BJ (cell line): ENCODE measurements around the gene CLIC5. TPM values are rescaled to one million over a fixed set of nuclear protein-coding genes. Genes with fewer than 3 reads are reported as not detected.

Experiments used
- CTCF ChIA-PET: fragments of 350-600 bp; formaldehyde crosslinking; extraction: SDS; loops from one replicate; lab custom pipeline; 2021; ENCODE audit warnings: antibody characterized with exemption, inconsistent platforms; lab: Yijun Ruan, JAX
- POLR2A ChIA-PET: fragments of 300-600 bp; sonication (Branson Sonifier 250); formaldehyde crosslinking; extraction: SDS; loops from one replicate; lab custom pipeline; 2021; ENCODE audit warnings: antibody characterized with exemption; lab: Charles Lee
- DNase-seq: peaks from one replicate; pipeline ENCODE4 v3.0.0-alpha.2; 2011; ENCODE audit warnings: low read depth
- H3K27me3 ChIP-seq: 2 replicates; pipeline ENCODE4 v1.6.0; 2011; ENCODE audit warnings: low read length; ENCODE audit not compliant: control insufficient read depth, insufficient read depth
- H3K36me3 ChIP-seq: 2 replicates; pipeline ENCODE4 v1.5.1; 2011; ENCODE audit warnings: low read length; ENCODE audit not compliant: control insufficient read depth, insufficient read depth
- H3K4me3 ChIP-seq: 2 replicates; pipeline ENCODE4 v1.5.1; 2011; ENCODE audit warnings: low read depth, mild to moderate bottlenecking, control low read depth, low read length
- CTCF ChIP-seq: IDR thresholded peaks from 2 replicates; pipeline ENCODE4 v1.5.1; 2011; ENCODE audit warnings: low read depth, mild to moderate bottlenecking, control low read depth, inconsistent platforms, low read length, moderate library complexity; ENCODE audit not compliant: insufficient read depth
- polyA plus RNA-seq: library from polyadenylated mRNA; depleted of rRNA; stranded (reverse); fragments of >200 nt; gene quantifications from 2 replicates; pipeline ENCODE4 v1.2.3, GENCODE V29; 2011

The CLIC5 gene
- polyA plus RNA-seq, 1 experiment: not detected

- ChIA-PET CTCF (no interaction called here), POLR2A (no interaction called here)
- H3K36me3 ChIP-seq: no peaks in the 10 kb centered on the region
- no peak overlapping the region for H3K4me3 ChIP-seq
- no peak for DNase-seq
- H3K27me3 ChIP-seq: no peaks in the 10 kb centered on the region; the same call in 1 of the 2 replicates
- no peak for TF ChIP-seq CTCF
These were observed 8.6 kb upstream of the CLIC5 start for GRCh38 chr6:46024124-46024769.

DNA sequence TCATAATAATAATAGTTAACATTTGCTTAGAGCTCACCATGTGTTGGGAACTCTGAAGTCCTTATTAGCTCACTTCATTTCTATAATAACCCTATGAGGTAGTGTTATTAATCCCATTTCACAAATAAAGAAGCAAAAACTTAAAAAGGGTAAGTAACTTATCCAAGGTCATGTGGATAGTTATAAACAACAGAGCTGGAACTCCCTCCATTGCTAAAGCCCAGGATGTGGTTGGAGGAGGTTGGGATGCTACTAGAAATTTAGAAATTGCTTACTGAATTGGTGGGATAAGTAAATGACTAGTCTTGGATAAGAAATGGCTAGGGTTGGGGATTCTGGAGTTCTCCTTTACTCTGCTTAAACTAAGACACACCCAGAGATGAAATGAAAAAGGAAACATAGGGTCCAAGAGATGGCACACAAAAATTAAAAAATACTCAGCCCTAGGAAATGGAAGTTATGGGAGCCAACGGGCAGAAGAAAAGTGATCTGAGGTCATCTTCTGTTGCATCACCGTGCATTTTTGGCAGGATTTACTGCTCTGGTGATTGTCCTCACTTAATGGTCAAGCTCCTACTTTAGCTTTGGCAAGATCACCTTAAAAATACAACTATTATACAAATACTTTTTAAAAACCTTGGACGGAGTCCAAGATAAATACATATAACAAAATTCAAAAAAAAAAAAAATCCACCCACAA, 7.7 kb upstream of the CLIC5 start:
- Histone ChIP-seq H3K4me3 (no peak overlapping the region), H3K27me3 (no peaks in the 10 kb centered on the region; the same call in 1 of the 2 replicates), H3K36me3 (no peaks in the 10 kb centered on the region)
- CTCF ChIA-PET: interaction anchor here (1.7 kb wide), 1 partner anchor 11 kb away, joined by 4 read pairs; no protein-coding TSS in a partner anchor
- TF ChIP-seq CTCF: no peak
- no peak for DNase-seq
- POLR2A ChIA-PET: no interaction called here

- H3K27me3 ChIP-seq: peaks cover 3% of the 10 kb centered on the region
- no peak for TF ChIP-seq CTCF
- CTCF ChIA-PET: interaction anchor here (1.7 kb wide), 1 partner anchor 12 kb away, joined by 4 read pairs; no protein-coding TSS in a partner anchor
- POLR2A ChIA-PET: no interaction called here
- no peak for DNase-seq
- no peak overlapping the region for H3K4me3 ChIP-seq
- no peaks in the 10 kb centered on the region for H3K36me3 ChIP-seq
These were observed 6.7 kb upstream of the CLIC5 start for GRCh38 chr6:46022106-46022948.

DNA sequence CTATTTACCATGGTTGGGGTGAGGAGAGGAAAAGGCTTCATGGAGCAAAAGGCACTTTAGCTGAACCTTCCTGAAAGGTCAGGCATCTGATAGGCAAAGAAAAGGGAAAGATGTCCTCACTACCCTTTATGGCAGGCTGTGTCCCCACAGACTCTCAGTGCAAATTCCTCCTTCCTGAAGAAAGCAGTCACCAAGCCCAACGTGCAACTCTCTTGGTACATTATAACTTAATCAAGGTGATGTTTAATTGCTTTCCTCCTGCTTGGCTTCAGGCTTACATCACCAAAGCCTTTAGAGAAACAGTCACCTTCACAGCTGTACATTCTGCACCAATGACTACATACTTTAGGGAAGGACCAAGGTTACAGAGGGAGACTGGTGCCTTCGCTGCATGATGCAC, 2.1 kb upstream of the CLIC5 start:
- CTCF ChIA-PET: no interaction called here
- Histone ChIP-seq H3K36me3 (no peaks in the 10 kb centered on the region), H3K4me3 (no peak overlapping the region), H3K27me3 (peaks cover 25% of the 10 kb centered on the region)
- no peak for DNase-seq
- no peak for TF ChIP-seq CTCF
- POLR2A ChIA-PET: no interaction called here
